Activated T-helper 9 cell treated with anti-CD3 and anti-CD28 coated beads, Interleukin-2, amount 50 U/mL, for 16 hours (primary cell): ENCODE measurements around the gene APBA1.
A peak's percentile ranks its signal among the peaks of the same experiment; 100 is the strongest.

ENCODE experiments used
- DNase-seq: peaks from one replicate; pipeline ENCODE4 v3.0.0-alpha.2; 2020; ENCODE audit warnings: low read depth

The APBA1 gene

DNA sequence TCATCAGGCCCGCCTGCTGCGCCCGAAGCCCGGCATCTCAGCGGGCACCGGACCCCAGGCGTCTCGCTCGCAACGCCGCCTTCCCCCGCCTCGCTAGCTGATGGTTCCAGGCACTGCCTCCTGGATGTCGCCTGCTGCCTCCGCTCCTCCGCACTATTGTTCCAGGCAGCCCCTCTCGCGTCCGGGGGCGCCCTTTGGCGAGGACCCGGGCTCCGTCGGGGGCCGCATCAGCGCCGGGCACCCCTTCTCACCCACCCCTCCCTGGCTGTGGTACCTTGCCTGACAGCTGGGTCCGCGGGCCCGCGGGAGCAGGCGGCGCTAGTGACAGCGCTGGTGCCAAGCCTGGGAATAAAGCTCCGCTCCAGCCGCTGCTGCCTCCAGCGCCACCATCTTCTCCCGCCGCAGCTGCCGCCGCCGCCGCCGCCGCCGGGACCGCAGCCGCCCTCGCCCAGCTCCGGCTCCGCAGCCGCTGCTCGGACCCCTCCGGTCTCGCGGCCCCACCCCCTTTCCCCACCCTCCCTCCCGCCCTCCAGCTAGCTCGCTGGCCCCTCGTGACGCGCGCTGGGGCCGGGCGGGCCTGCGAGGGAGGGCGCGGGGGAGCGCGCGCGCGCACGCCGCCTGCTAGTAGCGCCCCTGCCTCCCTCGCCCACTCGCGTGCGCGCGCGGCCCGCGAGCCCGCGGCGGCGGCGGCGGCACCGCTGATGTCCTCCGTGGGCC lies at the start of gene APBA1:
APBA1 (minus strand) TSS at position 493 of the 717 bp plus-strand sequence.
- peak; percentile 22 for DNase-seq

- no peak for DNase-seq
Observed at GRCh38 chr9:69719983-69720382, 47.8 kb upstream of the APBA1 start.

GRCh38 chr9:69719367-69719766 lies 47.2 kb upstream of the APBA1 start:
- no peak for DNase-seq

DNA sequence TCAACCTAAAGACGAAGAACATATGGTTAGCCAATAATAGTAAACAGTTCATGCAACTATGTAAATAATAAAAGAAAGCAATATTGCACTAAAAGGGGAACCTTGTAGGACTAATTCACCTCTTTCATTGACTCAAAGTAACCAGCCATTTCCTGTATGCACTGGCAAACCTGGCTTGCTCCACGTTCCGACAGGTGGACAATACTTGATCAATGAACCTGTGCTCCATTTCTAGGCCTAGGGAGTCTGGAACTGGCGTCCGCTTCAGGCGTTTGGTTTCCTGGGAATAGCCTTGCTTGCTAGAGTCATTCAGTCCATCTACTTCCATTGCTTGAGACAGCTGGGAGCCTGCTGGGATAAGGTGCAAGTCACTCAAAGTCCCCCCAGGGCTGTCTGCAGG lies 46.0 kb upstream of the APBA1 start:
- DNase-seq = no peak

GRCh38 chr9:69715825-69716224 lies 43.7 kb upstream of the APBA1 start:
- no peak for DNase-seq

DNA sequence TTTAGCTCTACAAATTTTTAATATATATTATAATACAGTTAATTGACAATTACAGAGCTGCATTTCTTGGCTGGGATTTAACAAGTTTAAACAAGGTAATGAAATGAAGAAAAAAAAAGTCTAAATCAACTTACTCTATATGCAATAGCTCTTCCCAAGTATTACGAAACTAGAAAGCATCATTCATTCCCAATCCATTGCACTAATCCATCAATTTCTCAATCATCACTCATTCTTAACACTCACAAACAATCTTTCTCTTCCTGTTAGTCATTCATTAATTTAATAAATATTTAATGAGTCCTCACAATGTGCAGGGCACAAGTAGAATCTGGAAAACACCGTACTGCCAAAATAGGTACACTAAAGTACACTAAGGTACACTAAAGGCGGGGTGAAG lies 42.9 kb upstream of the APBA1 start:
- no peak for DNase-seq

DNA sequence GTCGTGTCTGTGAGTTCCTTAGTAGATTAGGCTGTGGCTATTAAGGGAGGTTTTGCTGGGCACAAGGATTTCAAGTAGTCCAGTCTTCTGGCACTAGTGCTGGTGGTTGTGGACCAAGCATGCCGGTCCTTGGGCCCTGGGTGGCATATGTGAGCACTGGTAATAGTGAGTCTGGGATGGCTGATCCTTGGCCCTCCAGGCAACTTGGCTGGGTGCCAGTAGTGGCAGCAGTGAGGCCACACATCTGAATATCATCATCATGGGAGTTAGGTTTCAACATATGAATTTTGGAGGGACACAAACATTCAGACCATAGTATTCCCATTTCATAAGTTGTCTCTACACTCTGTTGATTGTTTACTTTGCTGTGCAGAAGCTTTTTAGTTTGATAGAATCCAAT lies 25.3 kb upstream of the APBA1 start:
- DNase-seq = no peak

DNA sequence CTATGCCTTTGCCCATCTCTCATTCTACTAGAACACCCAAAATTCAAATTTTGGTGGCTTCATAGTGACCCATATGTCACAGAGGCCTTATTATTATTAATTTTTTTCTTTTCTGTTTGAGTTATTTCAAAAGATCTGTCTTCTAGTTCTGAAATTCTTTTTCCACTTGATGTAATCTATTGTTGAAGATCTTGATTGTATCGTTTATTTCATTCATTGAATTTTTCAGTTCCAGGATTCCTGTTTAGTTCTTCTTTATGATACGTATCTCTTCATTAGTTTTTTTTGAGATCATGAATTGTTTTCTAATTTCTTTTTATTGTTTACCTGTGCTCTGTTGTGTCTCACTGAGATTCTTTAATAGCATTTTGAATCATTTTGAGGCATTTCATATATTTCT lies 24.6 kb upstream of the APBA1 start:
- no peak for DNase-seq

DNA sequence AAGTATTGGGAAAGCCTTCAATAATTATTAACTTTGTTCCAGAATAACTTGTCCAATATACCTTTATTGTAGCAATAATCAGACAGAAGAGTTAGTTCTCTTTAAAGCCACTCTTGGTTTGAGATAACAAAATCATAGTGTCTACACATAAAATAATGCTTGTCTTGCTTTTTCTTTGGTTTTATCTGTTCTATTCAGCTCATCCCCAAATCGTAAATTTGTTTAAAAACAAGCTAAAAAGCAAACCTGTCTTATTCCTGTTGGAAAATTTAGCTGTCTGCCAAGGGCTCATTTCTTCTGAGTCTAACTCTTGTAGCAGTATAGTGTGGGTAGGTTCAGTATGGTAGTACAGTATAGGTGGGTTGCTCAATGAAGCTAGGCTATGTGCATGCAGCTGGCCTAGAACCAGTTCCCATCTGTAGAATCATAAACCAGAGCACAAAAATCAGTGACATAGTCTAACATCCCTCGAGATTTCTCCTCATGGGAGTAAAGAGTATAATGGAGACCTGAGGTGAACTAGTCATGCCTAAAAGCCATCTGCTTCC lies 17.9 kb upstream of the APBA1 start:
- no peak for DNase-seq

DNA sequence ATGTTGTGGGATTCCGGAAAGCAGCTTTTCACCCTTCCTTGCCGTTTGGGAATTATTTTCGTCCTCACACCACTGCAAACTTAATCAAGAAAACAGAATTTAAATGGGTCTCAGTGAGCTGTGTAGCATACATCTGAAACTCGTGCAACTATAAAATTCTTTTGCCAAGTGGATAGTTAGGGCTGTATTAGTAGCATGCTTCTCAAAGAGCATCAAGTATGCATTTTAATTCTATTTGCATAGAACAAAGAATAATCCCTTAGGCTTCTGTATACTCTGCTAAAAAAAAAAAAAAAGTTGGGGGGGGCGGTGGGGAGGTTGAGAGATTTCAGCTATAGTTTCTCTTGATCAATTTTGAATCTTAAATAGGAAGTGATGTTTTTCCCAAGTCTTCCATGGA lies 11.8 kb upstream of the APBA1 start:
- no peak for DNase-seq

DNA sequence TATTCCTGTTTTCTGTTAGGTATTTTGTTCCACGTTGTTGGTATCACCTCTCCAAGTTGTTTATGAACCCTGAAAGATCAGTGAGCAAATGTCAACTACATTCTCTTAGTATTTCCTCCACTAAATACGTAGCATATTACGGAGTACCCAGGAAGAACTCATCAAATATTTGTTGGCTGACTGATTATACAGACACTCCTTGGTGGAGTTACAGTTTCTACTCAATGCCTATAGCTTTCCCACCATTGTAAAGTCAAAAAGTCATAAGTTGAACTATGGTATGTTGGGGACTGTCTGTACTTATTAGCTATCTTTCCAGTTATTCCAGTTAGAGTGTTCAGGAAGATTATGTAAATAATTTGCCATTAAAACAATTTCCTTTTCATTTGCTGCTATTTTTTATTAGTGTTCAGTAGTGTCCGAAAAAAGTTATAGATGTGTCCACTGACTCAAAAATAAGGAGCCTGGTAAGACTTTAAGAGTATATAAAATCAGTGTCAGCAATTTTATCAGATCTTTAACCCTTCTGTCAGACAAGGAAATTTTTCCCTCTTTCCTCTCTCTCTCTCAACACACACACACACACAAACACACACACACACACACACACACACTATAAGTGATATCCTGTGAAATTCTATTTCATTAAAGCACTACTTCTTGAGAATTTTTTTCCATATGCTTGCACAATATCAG lies 6.8 kb upstream of the APBA1 start:
- no peak for DNase-seq

- DNase-seq = no peak
Observed at GRCh38 chr9:69677931-69678330, 5.8 kb upstream of the APBA1 start.

DNA sequence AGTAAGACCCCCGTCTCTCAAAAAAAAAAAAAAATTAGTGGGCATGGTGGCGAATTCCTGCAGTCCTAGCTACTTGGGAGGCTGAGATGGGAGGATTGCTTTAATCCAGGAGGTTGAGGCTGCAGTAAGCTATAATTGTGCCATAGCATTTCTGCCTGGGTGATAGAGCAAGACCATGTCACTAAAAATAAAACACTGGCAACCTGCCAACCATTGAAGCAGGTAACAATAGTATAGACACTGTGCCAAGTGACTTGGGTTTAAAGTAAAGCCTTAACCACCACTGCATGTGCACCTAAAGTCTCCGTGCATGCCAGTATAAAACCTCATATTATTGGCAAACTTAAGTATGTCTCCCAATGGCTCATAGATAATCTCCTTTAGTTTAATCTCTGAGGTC lies 3.4 kb upstream of the APBA1 start:
- DNase-seq = no peak

- no peak for DNase-seq
Observed at GRCh38 chr9:69674716-69675438, 2.7 kb upstream of the APBA1 start.

DNA sequence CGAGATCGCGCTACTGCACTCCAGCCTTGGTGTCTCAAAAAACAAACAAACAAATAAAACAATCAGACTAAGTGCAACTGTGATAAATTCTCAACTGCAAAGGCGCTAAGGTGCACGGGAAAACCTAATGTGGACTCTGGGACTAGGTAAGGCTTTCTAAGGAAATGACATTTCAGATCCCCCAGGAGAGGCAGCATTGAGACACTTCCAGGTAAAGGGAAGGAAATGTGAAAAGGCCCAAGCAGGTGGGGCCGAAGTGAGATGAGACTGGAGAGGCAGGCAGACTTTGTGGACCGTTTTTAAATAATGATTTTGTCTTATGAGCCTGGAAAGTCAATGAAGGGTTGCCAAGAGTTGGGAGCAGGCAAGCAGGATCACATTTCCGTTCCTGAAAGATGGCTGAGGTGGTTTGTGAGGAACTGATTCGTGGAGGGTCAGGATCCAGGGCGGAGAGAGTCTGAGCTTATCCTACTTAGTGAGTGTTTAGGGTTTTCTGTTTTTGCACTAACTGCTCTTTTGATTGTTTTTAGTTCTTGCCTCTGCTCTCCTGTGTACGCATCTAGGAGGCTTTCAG lies 2.0 kb upstream of the APBA1 start:
- no peak for DNase-seq

DNA sequence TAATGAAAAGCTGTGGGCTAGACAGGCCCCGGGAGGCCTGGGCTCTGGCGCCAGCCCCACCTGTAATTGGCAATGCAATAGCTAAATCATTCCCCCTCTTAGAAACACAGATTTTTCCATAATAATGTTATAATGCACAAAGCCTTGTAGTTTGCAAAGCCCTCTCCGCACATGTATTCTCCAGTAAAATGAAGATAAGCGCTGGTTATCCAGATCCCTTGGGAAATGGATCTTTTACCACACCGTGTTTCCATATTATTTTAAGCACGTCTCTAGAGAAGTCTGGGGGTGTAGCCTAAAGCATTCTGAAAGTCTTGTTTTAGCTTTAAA lies 1.1 kb upstream of the APBA1 start:
- no peak for DNase-seq

GRCh38 chr9:69672596-69673310 lies 582 bp upstream of the APBA1 start:
- DNase-seq = peak; percentile 37

DNA sequence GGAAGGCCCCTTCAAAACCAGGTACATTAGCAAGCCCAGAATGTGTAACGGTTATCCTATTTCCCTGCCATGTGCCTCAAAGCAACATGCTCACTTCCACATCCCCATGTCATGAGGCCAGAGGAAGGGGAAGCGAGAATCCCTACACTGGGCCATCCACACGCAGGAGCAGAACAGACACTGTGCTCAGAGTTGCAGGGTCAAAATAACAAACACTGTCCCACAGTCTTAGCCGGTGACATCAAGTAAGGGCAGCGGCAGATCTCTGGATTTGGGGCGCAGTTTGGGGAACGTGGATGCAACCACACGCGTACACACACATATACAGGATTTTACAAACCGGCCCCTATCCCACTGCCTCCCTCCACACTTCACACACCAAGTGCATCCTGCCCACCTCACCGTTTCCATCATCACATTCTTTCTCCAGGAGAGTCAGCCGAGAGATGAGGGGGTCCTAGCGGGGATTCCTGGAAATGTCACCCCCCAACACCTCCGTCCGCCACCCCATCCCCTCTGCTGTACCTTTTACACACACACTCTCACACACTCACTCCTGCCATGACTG lies 776 bp downstream of the APBA1 start:
- DNase-seq = no peak

DNA sequence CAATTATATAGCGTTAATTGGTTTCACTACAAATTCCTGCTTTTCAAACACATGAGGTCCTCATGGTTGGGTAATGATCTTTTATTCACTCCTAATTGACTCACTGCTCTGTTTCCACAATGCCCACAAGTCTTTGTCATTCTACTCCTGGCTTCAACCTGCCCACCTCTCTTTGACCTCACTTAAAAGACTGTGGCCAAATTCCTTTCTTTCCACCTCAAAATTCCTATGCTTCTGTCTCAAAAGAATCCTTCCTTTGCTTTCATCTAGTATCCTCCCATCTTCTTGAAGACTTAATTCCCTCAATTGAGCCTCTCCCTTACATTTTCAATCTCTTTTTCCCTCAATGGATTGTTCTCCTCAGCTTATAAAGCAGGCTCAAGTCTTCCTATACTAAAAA lies 4.9 kb downstream of the APBA1 start:
- no peak for DNase-seq

DNA sequence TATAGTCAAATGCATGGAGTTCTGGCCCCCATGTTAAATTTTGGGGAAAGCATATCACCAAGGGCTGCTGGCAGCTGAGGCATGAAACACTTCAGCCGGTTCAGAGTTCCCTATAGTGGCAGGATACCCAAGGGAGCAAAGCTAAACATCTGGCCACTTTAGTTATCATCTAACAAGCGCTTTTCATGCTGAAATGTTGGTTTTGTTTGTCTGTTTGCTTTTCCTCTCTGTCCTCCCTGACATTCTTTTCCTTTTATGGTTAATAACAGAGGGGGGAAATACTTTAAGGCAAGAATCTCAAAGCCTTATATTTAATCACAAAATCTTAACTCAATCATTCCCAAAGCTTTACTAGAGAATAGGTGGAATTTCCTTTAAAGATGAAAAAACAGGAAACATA lies 11.9 kb downstream of the APBA1 start:
- DNase-seq = no peak

GRCh38 chr9:69658987-69659675 lies 13.0 kb downstream of the APBA1 start:
- DNase-seq = no peak
